DMS153 (cell line): ENCODE results near the gene EPG5.
"Not testable (repeated sequence)": the region's sequence is repeated elsewhere in the genome, so short reads cannot be mapped to it uniquely, and the experiment has no call there.

Source experiments
- DNase-seq: peaks from one replicate; lab custom pipeline; 2025; lab: John Stamatoyannopoulos, UW

Gene EPG5

GRCh38 chr18:45967007-45967706 is at the start of gene EPG5:
EPG5 (minus strand) TSS chr18:45967329; CDS start chr18:45967239, 90 bp downstream.
- peak; percentile 91 for DNase-seq

GRCh38 chr18:46013484-46014189 is 46.5 kb upstream of the EPG5 start:
- no peak for DNase-seq

GRCh38 chr18:46010676-46011075 is 43.5 kb upstream of the EPG5 start:
- DNase-seq = no peak

GRCh38 chr18:46010050-46010449 is 42.9 kb upstream of the EPG5 start:
- DNase-seq = no peak

GRCh38 chr18:46009125-46009840 is 42.2 kb upstream of the EPG5 start:
- no peak for DNase-seq

- DNase-seq = no peak
Observed at GRCh38 chr18:46008531-46008930, 41.4 kb upstream of the EPG5 start.

GRCh38 chr18:46007165-46007564 is 40.0 kb upstream of the EPG5 start:
- DNase-seq = no peak

- DNase-seq = no peak
Observed at GRCh38 chr18:46002934-46003333, 35.8 kb upstream of the EPG5 start.

- DNase-seq = no peak
Observed at GRCh38 chr18:46001892-46002291, 34.8 kb upstream of the EPG5 start.

GRCh38 chr18:46001074-46001473 is 33.9 kb upstream of the EPG5 start:
- DNase-seq = no peak

- DNase-seq = no peak
Observed at GRCh38 chr18:45999536-45999935, 32.4 kb upstream of the EPG5 start.

- no peak for DNase-seq
Observed at GRCh38 chr18:45998244-45998643, 31.1 kb upstream of the EPG5 start.

GRCh38 chr18:45997700-45998151 is 30.6 kb upstream of the EPG5 start:
- DNase-seq = no peak

GRCh38 chr18:45995461-45995860 is 28.3 kb upstream of the EPG5 start:
- DNase-seq = no peak

- DNase-seq = no peak
Observed at GRCh38 chr18:45993438-45993837, 26.3 kb upstream of the EPG5 start.

- not testable (repeated sequence) for DNase-seq
Observed at GRCh38 chr18:45992527-45992926, 25.4 kb upstream of the EPG5 start.

- DNase-seq = no peak
Observed at GRCh38 chr18:45991788-45992187, 24.7 kb upstream of the EPG5 start.

GRCh38 chr18:45984546-45985235 is 17.6 kb upstream of the EPG5 start:
- DNase-seq = no peak

- DNase-seq = no peak
Observed at GRCh38 chr18:45981821-45982220, 14.7 kb upstream of the EPG5 start.

- no peak for DNase-seq
Observed at GRCh38 chr18:45980229-45980628, 13.1 kb upstream of the EPG5 start.

- peak; percentile 62 for DNase-seq
Observed at GRCh38 chr18:45978084-45978483, 11.0 kb upstream of the EPG5 start.

GRCh38 chr18:45976974-45977373 is 9.8 kb upstream of the EPG5 start:
- no peak for DNase-seq
